ENCODE measurements around the gene OVCA2.

- no peak for TF ChIP-seq CTCF (IDR thresholded peaks at IDR 0.05; ENCODE audit: low read length)
- no peak for TF ChIP-seq EZH2 (IDR thresholded peaks at IDR 0.05; ENCODE audit: borderline replicate concordance, low read length)
Measured at GRCh38 chr17:2043785-2044184, 2.0 kb downstream of the OVCA2 start.

Data from OCI-LY1 (cell line).